Progenitor cell of endocrine pancreas (in vitro differentiated cells): ENCODE results near the gene DHCR24. TPM values are rescaled to one million over a fixed set of nuclear protein-coding genes. Genes with fewer than 3 reads are reported as not detected.
A peak's percentile ranks its signal among the peaks of the same experiment; 100 is the strongest.

Source experiments
- DNase-seq: peaks from one replicate; pipeline ENCODE4 v3.0.0; 2021; ENCODE audit warnings: low spot score; ENCODE audit not compliant: unreplicated experiment
- H3K27ac Mint-ChIP-seq: 2 replicates; pipeline ENCODE4 v1.8.0; 2021; ENCODE audit warnings: mild to moderate bottlenecking, moderate library complexity, mixed read lengths
- H3K27me3 Mint-ChIP-seq: 2 replicates; pipeline ENCODE4 v1.8.0; 2021; ENCODE audit warnings: mixed read lengths
- H3K36me3 Mint-ChIP-seq: 2 replicates; pipeline ENCODE4 v1.8.0; 2022; ENCODE audit warnings: mixed read lengths; ENCODE audit not compliant: insufficient read depth
- H3K4me1 Mint-ChIP-seq: 2 replicates; pipeline ENCODE4 v1.8.0; 2021; ENCODE audit warnings: low read depth, mixed read lengths
- H3K4me3 Mint-ChIP-seq: 2 replicates; pipeline ENCODE4 v1.8.0; 2021; ENCODE audit warnings: low read depth, mild to moderate bottlenecking, moderate library complexity, mixed read lengths
- H3K9me3 Mint-ChIP-seq: 2 replicates; pipeline ENCODE4 v1.8.0; 2021; ENCODE audit warnings: low read depth, mixed read lengths
- CTCF ChIP-seq: fragments of 200-600 bp; sonication (generic); IDR thresholded peaks from one replicate; pipeline ENCODE4 v1.5.0; 2021; ENCODE audit warnings: antibody characterized with exemption, mild to moderate bottlenecking; ENCODE audit not compliant: unreplicated experiment
- total RNA-seq: library from RNA; stranded (reverse); gene quantifications from 2 replicates; pipeline ENCODE4 v1.2.1, GENCODE V29; 2021

DHCR24 gene
- total RNA-seq, 1 donor from 2014 or later: 229 TPM

- no peaks in the 10 kb centered on the region for H3K27me3 Mint-ChIP-seq
- no peaks in the 10 kb centered on the region for H3K4me1 Mint-ChIP-seq
- no peaks in the 10 kb centered on the region for H3K9me3 Mint-ChIP-seq
- DNase-seq: no peak
- H3K27ac Mint-ChIP-seq: no peak overlapping the region
- TF ChIP-seq CTCF: no peak
- H3K36me3 Mint-ChIP-seq: peaks cover 28% of the 10 kb centered on the region
- H3K4me3 Mint-ChIP-seq: no peak overlapping the region
These were observed 36.8 kb downstream of the DHCR24 start for GRCh38 chr1:54850069-54850730.

GRCh38 chr1:54849219-54850068 is 37.6 kb downstream of the DHCR24 start:
- Mint-ChIP-seq H3K36me3 (peaks cover 28% of the 10 kb centered on the region), H3K27me3 (no peaks in the 10 kb centered on the region), H3K4me3 (no peak overlapping the region), H3K4me1 (no peaks in the 10 kb centered on the region), H3K27ac (no peak overlapping the region), H3K9me3 (no peaks in the 10 kb centered on the region)
- no peak for DNase-seq
- TF ChIP-seq CTCF: no peak

- H3K9me3 Mint-ChIP-seq: peaks cover 2% of the 10 kb centered on the region
- H3K4me1 Mint-ChIP-seq: no peaks in the 10 kb centered on the region
- peaks cover 29% of the 10 kb centered on the region for H3K36me3 Mint-ChIP-seq
- TF ChIP-seq CTCF: no peak
- H3K4me3 Mint-ChIP-seq: no peak overlapping the region
- peak overlapping the region; percentile 54 for H3K27ac Mint-ChIP-seq
- H3K27me3 Mint-ChIP-seq: no peaks in the 10 kb centered on the region
- no peak for DNase-seq
These were observed 38.7 kb downstream of the DHCR24 start for GRCh38 chr1:54848134-54848948.

GRCh38 chr1:54846716-54847284 is 40.2 kb downstream of the DHCR24 start:
- Mint-ChIP-seq H3K4me1 (no peaks in the 10 kb centered on the region), H3K27ac (no peak overlapping the region), H3K9me3 (peaks cover 3% of the 10 kb centered on the region), H3K4me3 (no peak overlapping the region), H3K27me3 (no peaks in the 10 kb centered on the region), H3K36me3 (peaks cover 29% of the 10 kb centered on the region)
- no peak for DNase-seq
- no peak for TF ChIP-seq CTCF

GRCh38 chr1:54846301-54846700 is 40.7 kb downstream of the DHCR24 start:
- Mint-ChIP-seq H3K4me1 (no peaks in the 10 kb centered on the region), H3K9me3 (peaks cover 3% of the 10 kb centered on the region), H3K27me3 (no peaks in the 10 kb centered on the region), H3K27ac (no peak overlapping the region), H3K4me3 (no peak overlapping the region), H3K36me3 (peaks cover 27% of the 10 kb centered on the region)
- DNase-seq: no peak
- no peak for TF ChIP-seq CTCF
